Heart right ventricle (tissue), 16 donors: ENCODE results near the gene TMEM62. TPM values are rescaled to one million over a fixed set of nuclear protein-coding genes. Genes with fewer than 3 reads are reported as not detected.

Experiments
- ATAC-seq, 8 donors: fragments of 200-7000 bp; cut with Tn5 transposase; one replicate each; pipeline ENCODE4 v1.9.1; 2020; ENCODE audit warnings: mild to moderate bottlenecking in 8 of 8, moderate library complexity in 8 of 8, moderate number of reproducible peaks in 1 of 8
- DNase-seq, 2 donors: peaks; one replicate each; pipeline ENCODE4 v3.0.0-alpha.2; 2020
- H3K27ac ChIP-seq, 10 donors: fragments of 200-600 bp; sonication (generic) in 2 of 10; one replicate each; pipeline versions ENCODE4 v1.5.0 to v1.8.0; 2020 to 2022; ENCODE audit warnings: mild to moderate bottlenecking in 3 of 10
- H3K27me3 ChIP-seq, 7 donors: fragments of 200-600 bp; one replicate each; pipeline ENCODE4 v1.8.0; 2021 to 2022; ENCODE audit warnings: mild to moderate bottlenecking in 2 of 7
- H3K36me3 ChIP-seq, 9 donors: fragments of 200-600 bp; sonication (generic) in 1 of 9; one replicate each; pipeline versions ENCODE4 v1.5.0 to v1.8.0; 2020 to 2022; ENCODE audit warnings: mild to moderate bottlenecking in 2 of 9
- H3K4me1 ChIP-seq, 9 donors: fragments of 200-600 bp; sonication (generic) in 1 of 9; one replicate each; pipeline versions ENCODE4 v1.5.0 to v1.8.0; 2020 to 2022; ENCODE audit warnings: mild to moderate bottlenecking in 4 of 9
- H3K4me3 ChIP-seq, 10 donors: fragments of 200-600 bp; sonication (generic) in 2 of 10; one replicate each; pipeline versions ENCODE4 v1.5.0 to v1.8.0; 2020 to 2022; ENCODE audit warnings: mild to moderate bottlenecking in 7 of 10, moderate library complexity in 2 of 10
- H3K9me3 ChIP-seq, 11 donors: fragments of 200-600 bp in 10 of 11; sonication (generic) in 2 of 11; one replicate each; pipeline versions ENCODE4 v1.5.0 to v1.8.0; 2013 to 2022; ENCODE audit warnings: mild to moderate bottlenecking in 2 of 11, control low read depth in 1 of 11, moderate library complexity in 1 of 11
- WGBS, 2 donors: extraction: QIAGEN DNeasy Blood & Tissue Kit; methylation state at CpG; one replicate each; pipeline ENCODE4 v1.1.7; 2013; ENCODE audit warnings: inconsistent platforms in 1 of 2; 5-methylcytosine and 5-hydroxymethylcytosine counted together
- intact Hi-C, 10 donors: fragments of 100-400 bp; cut with DNase I; formaldehyde crosslinking; loops; one replicate each; pipeline versions ENCODE4 v1.11.1 to v1.14.2; 2022
- polyA plus RNA-seq, 2 donors: library from polyadenylated mRNA; stranded (reverse); fragments of 200-250 nt; gene quantifications; one replicate each; pipeline ENCODE4 v1.2.3, GENCODE V29; 2013
- total RNA-seq, 10 donors: library from RNA; stranded (reverse); fragmentation: NEBNext Ultra II Directional in 3 of 10; extraction: Animal tissue kit (Norgen Biotek cat#: 25700) in 3 of 10; gene quantifications; one replicate each; pipeline versions ENCODE4 v1.2.1 to v1.2.4, GENCODE V29; 2021 to 2023
- TF ChIP-seq, protein P1 (sequence below), 9 donors: fragments of 200-600 bp; sonication (generic) in 2 of 9; IDR thresholded peaks; one replicate each; pipeline versions ENCODE4 v1.5.0 to v1.8.0; 2021 to 2022; ENCODE audit warnings: antibody characterized with exemption in 9 of 9, mild to moderate bottlenecking in 5 of 9, moderate library complexity in 1 of 9
- donor health status: Arrhythmogenic right ventricular cardiomyopathy.
- donor health status: ischemic (EF 13 %, LVEDD 7.1; RV severe dilation, severe dysfunction).
- donor health status: healthy with polysubstance abuse.
- donor health status: DM: no; HTN: yes; CAD: no.
- donor health status: DM: no; HTN: no; CAD: no.
- donor health status: ischemic (EF 25% LVEDD 6.9; RV normal size, moderate dysfunction).
- donor health status: ischemic (EF 25% LVEDD 5.7; RV mildly dilated, moderate dysfunction).
- donor health status: healthy.
- donor health status: DM: yes; HTN: yes; CAD: no.
- donor health status: Ischemic cardiomyopathy.
- donor health status: ischemic (EF 35%, LVEDD 5.7; RV mildly dilated, moderate dysfunction).
- donor health status: nonischemic (EF 11% LVEDD 7.7; RV severe dilation, severe dysfunction).
- donor health status: DM: yes; HTN: yes; CAD: no.
- donor health status: PGD.
- donor health status: ischemic (EF 29% LVEDD 5.4; RV normal size, mild dysfunction).
- donor health status: nonischemic (EF 23%, LVEDD 6.1; RV moderate dilation, normal function).

Gene TMEM62
- total and polyA plus RNA-seq, 12 donors = 7.6 to 13.9 (median 11.7) TPM

DNA sequence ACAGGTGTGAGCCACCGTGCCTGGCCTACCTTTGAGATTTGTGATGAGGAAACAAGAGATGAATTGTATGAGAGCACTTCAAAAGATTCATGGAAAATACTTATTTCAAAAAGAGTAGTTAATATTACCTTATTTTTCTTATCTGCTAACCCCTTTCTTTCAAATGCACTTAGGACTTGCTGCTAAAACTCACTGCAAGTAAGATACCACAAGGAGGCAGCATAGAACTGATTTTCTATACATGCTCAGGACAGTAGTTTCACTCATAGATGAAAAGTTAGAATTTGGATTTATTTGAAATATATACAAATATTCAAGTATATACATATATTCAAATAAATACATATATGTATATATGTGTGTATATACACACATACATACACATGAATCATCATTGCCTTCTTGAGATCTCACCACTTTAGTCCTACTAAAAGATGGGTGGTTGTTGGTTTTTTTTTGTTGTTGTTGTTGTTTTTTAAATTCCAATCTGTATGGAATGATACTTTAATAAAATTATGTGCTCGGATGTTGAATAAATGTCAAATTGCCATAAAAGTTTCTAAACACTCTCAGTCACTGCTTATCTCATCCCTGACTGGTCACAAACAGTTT, 54.3 kb downstream of the TMEM62 start:
- H3K36me3 ChIP-seq = peaks cover 0 to 51% (median 28%) of the 10 kb centered on the region in 9 donors
- ATAC-seq (no peak), DNase-seq (no peak)
- no peak overlapping the region for H3K27ac ChIP-seq
- intact Hi-C loops = loop anchor here in 1 of 10 donors (10.0 kb wide), 1 partner anchor 83 kb away; the partner anchor contains the start of gene UBR1
- no peak overlapping the region for H3K4me3 ChIP-seq
- no peaks in the 10 kb centered on the region for H3K9me3 ChIP-seq
- H3K27me3 ChIP-seq = no peaks in the 10 kb centered on the region
- 63 to 68% methylated on average over 2 of the region's 2 CpGs for WGBS, 2 donors
- H3K4me1 ChIP-seq = peaks cover 0 to 60% (median 50%) of the 10 kb centered on the region in 9 donors
- TF ChIP-seq, protein P1, sequence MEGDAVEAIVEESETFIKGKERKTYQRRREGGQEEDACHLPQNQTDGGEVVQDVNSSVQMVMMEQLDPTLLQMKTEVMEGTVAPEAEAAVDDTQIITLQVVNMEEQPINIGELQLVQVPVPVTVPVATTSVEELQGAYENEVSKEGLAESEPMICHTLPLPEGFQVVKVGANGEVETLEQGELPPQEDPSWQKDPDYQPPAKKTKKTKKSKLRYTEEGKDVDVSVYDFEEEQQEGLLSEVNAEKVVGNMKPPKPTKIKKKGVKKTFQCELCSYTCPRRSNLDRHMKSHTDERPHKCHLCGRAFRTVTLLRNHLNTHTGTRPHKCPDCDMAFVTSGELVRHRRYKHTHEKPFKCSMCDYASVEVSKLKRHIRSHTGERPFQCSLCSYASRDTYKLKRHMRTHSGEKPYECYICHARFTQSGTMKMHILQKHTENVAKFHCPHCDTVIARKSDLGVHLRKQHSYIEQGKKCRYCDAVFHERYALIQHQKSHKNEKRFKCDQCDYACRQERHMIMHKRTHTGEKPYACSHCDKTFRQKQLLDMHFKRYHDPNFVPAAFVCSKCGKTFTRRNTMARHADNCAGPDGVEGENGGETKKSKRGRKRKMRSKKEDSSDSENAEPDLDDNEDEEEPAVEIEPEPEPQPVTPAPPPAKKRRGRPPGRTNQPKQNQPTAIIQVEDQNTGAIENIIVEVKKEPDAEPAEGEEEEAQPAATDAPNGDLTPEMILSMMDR (IDR thresholded peaks at IDR 0.05) = peak; percentile 29 to 78 (median 67)

- intact Hi-C loops = loop anchor here in 1 of 10 donors (10.0 kb wide), 1 partner anchor 84 kb away; the partner anchor contains the start of gene UBR1
These were observed 55.9 kb downstream of the TMEM62 start for GRCh38 chr15:43189296-43189695.

DNA sequence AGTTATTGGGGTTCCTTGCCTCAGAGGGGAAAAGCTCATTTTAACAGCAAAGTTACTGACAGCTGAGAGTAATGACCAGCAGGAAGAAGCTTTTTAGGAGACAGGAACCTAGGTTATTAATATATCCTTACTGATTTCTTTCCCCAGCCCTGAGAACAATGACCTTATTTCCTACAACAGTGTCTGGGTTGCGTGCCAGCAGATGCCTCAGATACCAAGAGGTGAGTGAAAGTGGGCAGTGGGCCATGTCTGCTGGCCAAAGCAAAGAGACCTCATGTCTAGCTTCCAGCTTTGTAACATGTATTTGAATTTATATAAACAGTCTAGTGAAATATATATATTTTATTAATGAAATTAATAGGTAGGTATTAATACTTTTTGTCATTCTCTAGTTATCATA, 56.8 kb downstream of the TMEM62 start:
- Histone ChIP-seq H3K27ac (peak overlapping the region in 9 of 10 donors; percentile 48 to 89 (median 76)), H3K4me3 (no peak overlapping the region), H3K9me3 (no peaks in the 10 kb centered on the region), H3K27me3 (no peaks in the 10 kb centered on the region), H3K4me1 (peaks cover 0 to 65% (median 46%) of the 10 kb centered on the region in 9 donors), H3K36me3 (peaks cover 0 to 71% (median 44%) of the 10 kb centered on the region in 9 donors)
- peak; percentile 74 to 83 for DNase-seq
- WGBS, 2 donors = 15 to 43% methylated on average over 1 of the region's 1 CpG
- intact Hi-C loops = no loop called here
- TF ChIP-seq, protein P1 (IDR thresholded peaks at IDR 0.05) = no peak
- ATAC-seq = peak in 7 of 8 donors; percentile 21 to 80 (median 65)

More at GRCh38 chr15:43189296-43189695, 55.9 kb downstream of the TMEM62 start:
- no peak for ATAC-seq
- Histone ChIP-seq H3K27ac (peak overlapping the region in 8 of 10 donors; percentile 59 to 89 (median 77)), H3K27me3 (no peaks in the 10 kb centered on the region), H3K9me3 (no peaks in the 10 kb centered on the region), H3K36me3 (peaks cover 0 to 62% (median 39%) of the 10 kb centered on the region in 9 donors), H3K4me1 (peaks cover 0 to 68% (median 50%) of the 10 kb centered on the region in 9 donors), H3K4me3 (no peak overlapping the region)
- DNase-seq = no peak
- TF ChIP-seq, protein P1 (IDR thresholded peaks at IDR 0.05) = no peak
- WGBS, 2 donors = 65 to 67% methylated on average over 2 of the region's 2 CpGs

DNA sequence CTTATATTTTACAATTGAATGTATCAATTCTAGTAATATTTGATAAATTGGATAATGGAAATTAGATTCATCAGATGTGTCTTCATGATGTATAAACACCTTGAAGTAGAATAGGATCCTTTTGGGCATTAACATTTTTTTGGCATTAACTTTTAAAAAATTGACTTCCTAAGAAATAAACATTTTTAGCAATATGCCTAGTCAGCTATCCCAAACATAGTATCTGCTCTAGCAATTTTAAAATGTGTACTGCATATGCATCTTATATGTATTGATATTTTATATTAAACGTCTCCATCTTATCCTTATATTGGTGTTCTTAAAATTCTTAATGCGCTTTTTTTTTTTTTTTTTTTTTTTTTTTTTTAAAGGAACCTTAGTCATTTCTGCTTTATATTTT, 60.3 kb downstream of the TMEM62 start:
- no peaks in the 10 kb centered on the region for H3K27me3 ChIP-seq
- H3K9me3 ChIP-seq = peaks cover 0 to 9% (median 0%) of the 10 kb centered on the region in 11 donors
- peaks cover 5 to 43% (median 22%) of the 10 kb centered on the region in 9 donors for H3K4me1 ChIP-seq
- ATAC-seq = no peak
- no peak overlapping the region for H3K4me3 ChIP-seq
- 90 to 92% methylated on average over 2 of the region's 2 CpGs for WGBS, 2 donors
- TF ChIP-seq, protein P1 (IDR thresholded peaks at IDR 0.05) = no peak
- intact Hi-C loops = no loop called here
- H3K27ac ChIP-seq = no peak overlapping the region
- DNase-seq = no peak
- H3K36me3 ChIP-seq = peaks cover 0 to 99% (median 60%) of the 10 kb centered on the region in 9 donors
